Middle frontal gyrus (tissue), 1 donor: ENCODE measurements around the gene PBX1.

Experiments
- DNase-seq: peaks from one replicate; pipeline ENCODE4 v3.0.0-alpha.2; 2015; ENCODE audit warnings: low spot score; ENCODE audit errors: extremely low spot score

PBX1 gene

DNA sequence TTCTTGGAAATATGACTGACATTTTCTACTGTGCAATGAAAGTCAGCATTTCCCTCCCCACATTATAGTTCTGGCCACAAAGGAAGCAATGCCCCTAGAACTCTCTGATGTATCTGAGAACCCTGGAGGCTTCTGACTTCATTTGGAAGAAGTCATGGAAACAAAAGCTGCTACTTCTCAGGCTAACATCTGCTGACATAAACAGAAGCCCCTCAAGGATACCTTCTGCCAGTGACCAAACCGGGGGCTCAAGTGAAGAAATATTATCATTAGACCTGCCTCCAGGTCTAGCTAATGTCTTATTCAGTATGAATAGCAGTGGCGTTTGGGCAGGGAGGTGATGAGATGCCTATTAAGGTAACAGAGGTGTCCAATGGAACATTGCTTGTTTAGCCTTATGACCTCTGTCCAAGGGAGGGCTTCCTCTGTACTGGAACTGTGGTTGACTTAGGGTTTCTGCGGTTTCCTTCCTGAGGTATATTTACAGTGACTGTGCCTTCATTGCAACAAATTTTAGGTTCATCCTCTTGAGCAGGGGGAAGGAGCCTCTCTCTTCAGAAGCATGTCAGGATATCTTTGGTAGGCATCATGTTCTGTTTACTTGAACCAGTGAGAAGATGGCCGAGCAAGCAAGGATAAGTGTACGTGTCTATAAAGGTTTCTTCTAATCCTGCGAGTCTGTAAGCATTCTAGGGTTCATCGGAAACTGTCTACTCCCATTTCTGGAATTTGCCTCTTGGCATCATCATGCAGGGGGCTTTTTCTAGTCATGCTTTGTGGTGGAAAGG is 161.7 kb downstream of the PBX1 start:
- no peak for DNase-seq

DNA sequence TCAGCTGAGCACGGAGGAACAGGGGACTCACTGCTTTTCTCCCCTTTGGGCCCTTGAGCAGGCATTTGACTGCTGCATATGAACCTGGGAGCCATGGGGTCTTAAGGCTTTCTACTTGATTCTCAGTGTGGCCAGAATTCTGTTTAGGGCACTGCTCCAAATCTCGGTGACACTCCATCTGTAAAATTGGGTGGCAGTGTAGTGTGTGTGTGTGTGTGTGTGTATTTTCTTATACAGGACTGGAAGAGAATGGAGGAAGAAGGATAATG is 162.2 kb downstream of the PBX1 start:
- DNase-seq = no peak

DNA sequence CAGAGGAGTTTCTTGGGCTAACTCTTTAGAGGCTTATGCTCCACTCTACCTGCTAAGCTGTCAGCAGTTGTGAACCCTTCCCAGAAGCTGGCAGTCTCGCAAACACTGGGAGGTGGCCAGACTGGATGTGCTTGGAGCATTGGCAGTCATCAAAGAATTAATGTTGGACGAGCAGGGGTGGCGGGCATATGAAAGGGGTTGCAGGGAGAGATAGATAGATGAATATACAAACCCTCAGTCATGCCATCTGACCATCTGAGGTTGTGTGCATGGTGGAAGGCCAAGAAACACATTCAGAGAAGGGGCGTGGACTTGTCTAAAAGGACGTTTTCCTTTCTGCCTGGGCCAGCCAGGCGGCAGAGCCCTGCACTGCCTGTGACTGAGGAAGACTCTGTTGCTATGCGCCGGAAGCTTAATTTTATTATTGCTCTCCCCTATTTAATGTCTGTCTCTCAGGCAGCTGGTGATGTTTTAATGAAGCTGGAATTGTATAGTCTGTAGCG is 164.4 kb downstream of the PBX1 start:
- no peak for DNase-seq

DNA sequence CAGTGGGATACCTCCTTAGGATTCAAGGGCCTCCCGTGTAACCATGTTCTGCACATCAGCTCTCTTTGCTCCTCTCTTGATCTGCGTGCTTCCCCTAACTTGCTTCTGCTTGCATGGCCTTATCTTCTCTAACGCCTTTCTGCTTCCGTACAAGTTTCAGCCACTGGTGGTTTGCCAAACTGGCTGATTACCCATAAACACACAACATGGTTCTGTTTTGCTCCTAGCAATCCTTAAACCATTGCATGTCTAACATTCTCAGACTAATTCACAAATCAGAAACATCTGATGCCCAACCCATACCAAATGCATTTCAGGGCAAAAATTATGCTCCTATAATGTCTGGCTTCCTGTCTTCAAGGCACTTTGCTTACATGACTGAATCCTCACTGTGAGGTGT is 166.4 kb downstream of the PBX1 start:
- no peak for DNase-seq

DNA sequence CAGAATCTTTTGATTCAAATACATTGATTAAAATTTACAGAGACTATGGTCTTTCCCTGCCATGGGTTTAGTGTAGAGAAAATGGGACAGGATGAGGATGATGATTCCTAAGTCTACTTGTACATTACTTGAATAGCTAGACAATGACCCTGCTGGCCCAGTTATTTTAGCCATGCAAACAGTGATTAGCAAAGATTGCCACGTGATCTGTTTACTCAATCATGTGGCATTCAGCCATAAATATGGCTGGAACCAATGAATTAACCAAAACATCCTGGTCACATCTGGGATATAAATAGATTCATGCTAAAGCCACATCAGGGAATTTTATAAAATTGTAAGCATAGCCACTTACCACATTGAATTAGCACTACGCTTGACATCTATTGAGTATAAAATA is 167.3 kb downstream of the PBX1 start:
- DNase-seq = no peak

DNA sequence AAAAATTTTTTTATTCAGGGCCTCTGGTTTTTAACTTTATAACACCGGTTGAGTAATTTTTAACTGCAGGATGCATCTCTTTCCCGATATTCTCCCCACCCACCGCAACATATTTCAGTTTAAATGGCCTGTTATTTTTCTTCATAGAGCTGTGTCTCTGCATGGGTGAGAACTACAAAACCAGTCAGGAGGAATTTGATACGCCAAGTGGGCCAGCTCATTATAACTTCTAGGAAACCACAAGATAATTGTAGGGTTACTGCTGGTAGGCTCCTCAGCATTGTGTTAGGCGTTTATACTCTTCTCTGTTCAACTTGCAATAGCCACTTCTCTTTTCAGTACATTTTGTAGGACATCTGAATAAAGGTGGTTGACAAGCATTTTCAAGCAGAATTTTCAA is 169.7 kb downstream of the PBX1 start:
- no peak for DNase-seq

DNA sequence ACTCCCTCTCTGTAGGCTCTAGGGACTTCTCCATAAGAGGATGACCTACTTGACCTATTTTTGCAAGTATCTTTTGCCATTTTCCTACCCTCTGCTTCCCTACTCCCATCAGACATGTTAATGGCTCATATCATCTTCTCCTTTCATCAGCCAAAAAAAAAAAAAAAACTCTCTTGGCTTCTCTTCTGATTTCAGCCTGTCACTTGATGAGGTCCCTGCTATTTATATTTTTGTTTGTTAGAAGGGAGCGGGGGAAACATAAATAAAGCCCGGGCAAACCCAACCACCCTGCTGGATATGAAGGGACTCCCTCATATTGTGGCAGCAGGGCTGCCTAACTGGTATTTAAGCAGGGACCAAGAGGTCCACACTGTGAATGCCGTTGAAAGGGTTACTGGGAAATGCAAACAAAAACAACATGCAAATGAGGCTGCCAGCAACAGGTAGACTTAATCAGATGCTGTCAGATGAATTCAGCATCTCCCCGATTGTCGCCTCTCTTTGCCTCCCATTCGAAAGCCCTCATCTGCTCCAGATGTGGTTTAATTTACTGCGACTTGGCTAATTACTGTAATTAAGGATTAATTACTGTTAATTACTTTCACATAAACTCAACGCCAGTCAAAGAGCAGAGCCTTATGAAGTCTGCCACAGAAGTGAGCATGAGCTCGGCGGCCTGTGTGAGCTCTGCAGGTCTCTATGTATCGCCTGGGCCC is 172.3 kb downstream of the PBX1 start:
- DNase-seq = no peak

DNA sequence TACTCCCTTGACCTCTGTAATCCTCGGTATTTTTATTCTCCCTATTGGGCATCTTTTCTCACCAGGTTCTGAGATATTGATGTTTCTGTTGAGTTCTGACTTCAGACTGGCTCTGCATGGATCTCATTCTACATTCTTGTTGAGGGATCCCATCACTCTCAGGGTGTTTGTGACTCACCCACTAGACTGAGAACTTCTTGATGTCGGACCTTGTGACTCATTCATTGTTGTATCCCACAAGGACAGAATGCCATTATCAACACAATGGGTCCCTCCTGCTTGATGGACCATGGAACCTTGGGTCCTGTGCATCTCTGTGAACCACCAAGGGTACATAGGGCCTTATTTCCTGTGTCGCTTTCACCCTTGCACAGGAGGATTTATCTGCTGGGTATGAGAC is 174.1 kb downstream of the PBX1 start:
- no peak for DNase-seq

DNA sequence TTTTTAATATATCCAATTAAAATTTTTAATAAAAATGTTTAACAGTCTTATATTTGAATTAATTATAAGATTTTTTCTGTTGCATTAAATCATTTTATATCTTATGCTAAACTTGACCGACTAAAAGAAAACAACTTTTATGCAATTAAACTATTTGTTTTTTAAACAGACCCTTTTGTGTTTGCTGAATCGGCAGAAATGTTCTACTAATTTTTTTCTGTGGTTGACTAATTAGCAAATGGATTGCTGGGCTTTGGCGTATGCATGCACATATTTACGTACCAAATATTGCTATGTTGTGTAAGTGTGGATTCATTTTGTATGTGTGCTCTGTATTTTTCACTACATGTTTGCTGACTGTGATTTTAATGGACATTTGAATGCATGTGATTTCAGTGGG is 174.8 kb downstream of the PBX1 start:
- no peak for DNase-seq

DNA sequence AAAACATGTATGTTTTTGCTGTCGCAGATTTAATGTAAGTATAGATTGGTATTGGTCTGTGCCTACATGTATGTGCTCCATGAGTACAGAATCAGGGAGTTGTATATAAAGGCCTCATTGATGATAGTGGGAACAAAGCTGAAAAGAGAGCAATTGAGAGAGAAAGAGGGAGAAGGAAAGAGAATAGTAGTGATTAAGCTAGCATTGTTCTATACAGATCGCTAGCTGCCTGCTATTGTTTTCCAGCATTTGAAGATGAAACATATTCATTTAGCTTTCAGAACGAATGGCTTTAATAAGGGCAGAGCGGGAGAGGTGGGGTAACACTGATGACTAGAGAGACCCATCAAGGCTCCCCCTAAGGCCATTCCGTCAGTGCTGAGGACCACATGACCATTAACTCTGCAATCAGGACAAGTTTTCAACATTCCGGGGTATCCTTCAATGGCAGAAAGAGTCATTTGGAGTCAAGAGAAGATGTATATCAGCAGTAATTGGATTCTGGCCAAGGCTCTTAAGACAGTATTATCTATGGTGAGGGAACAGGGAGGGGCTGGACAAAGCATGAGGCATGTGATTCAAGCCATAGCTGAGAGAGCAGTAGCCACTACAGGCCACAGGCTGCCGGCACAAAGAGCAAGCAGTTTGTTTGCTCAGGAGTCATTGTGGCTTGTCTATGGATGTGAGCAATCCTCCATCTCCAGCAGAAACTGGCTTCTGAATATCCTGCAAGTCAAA is 176.5 kb downstream of the PBX1 start:
- DNase-seq = no peak

DNA sequence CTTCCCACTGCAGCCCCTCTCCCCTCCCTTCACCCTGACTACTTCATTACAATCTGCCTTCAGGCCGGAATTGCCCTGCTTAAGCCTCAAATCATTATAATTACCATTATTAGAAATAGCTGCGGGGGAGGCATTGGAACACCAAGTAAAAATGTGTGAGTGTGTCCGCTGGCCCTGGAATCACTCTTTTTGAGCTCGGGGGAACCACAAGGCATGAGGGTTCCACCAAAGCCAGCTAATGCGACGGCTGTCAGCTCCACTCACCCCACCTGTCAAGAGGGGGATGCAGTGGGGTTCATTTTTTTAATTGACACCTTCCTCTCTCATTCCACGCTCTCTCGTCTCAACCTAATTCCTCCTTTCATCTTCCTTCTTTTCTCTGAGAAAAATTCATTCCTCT is 177.2 kb downstream of the PBX1 start:
- DNase-seq = no peak

DNA sequence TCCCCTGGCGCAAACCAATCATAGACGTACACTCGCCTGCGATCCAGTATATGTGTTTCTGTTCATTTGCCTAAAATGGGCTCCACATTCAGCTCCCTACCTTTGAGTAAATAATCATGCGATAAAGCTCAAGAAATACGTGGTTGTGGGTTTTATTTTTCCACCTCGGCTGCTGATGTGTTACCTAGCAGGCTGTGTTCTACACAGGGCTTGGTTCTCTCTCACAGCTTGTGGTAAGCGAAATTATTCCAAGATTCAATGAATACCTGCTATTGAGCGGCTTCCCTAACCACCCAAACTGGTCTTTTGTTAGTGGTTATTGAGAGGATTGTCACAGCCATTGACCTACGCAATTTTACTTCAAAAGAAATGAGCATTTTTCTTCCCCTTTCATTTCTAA is 180.2 kb downstream of the PBX1 start:
- no peak for DNase-seq

DNA sequence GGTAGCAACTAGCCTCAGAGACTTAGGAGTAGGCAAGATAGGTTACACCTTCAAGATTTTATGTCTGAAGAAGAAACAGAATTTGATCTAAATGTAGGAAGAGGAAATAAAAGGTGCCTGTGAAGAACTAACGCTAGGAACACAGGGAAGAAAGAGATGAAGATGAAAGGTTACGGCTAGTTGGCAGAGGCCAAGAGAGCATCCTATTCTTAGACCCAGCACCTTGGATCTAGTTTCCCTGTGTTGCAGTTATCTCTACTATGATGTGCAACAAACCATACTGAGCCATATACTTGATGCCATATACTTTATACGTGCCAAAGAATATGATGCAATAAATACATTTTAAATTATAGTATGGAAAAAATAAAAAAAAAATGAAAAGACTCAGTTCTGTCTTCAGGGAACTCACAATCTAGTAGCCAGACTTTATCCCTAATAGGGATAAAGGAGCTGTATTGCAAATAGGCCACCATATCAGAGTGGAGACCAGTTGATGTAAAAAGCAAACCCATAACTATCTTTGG is 181.1 kb downstream of the PBX1 start:
- no peak for DNase-seq

DNA sequence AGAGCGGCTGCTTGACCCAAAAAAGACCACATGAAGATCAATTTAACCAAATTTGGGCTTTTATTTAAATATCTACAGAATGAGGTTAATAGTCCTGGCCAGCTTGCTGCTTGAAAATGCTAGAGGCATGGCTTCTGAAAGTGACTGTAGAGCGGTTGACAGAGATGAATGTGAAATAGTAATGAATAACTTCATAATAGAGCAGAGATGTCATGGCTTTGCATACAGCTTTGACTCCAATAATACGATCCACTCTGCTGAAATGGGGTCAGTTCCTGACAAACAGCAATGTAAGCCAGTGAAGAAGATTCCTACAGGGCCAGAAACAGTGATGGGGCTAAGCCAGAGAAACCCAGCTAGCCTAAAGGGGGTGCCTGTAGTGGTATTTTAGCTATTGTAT is 183.8 kb downstream of the PBX1 start:
- DNase-seq = no peak

DNA sequence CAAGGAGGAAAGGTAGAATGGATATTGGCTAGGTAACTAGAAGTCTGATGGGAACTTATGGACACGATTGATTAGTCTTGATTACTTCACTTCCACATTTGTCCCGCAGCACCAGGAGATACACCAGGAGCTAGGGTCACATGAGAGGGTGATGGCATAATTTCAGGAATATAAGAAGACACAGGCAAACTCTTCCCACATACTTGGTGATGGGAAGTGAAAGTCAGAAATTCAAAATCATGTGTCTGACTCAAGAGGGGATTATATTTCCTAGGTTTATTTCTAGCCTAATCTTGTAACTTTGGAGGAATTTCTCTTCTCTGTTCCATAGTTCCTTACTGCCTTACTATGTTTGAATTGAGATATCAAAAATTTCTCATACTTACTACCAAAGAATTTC is 185.0 kb downstream of the PBX1 start:
- DNase-seq = no peak

DNA sequence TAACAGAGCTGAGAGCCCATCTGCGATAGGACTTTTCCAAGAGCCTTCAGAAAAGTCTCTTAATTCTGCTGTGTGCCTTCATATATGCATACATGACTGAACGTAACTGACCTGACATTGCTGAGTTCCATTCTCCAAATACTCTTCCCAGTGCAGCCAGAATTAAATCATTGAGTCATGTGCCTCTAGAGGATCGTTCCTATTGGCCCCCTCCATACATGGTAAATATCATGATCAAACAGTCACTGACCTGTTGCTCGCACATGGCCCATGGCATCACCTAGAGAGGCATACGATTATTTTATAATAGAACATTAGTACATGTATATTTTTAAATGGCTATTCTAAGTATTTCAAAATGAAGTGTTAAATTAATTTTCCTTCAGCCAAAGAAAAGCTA is 186.8 kb downstream of the PBX1 start:
- DNase-seq = no peak

DNA sequence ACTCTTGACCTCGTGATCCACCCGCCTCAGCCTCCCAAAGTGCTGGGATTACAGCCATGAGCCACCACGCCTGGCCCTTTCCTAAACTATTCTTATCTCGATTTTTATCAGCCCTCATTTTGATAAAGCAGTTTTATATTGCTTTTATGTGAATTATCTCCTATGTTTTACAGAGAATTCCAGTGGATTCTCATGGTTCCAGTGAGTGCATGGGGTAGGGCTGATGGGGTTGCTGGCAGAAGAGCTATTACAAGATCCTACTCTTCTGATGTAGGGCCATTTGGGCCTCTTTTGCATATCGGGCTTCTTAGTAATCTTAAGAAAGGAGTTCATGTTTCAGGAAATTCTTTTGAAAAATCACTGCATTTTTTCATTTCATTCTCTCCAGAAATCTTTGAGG is 187.6 kb downstream of the PBX1 start:
- no peak for DNase-seq

DNA sequence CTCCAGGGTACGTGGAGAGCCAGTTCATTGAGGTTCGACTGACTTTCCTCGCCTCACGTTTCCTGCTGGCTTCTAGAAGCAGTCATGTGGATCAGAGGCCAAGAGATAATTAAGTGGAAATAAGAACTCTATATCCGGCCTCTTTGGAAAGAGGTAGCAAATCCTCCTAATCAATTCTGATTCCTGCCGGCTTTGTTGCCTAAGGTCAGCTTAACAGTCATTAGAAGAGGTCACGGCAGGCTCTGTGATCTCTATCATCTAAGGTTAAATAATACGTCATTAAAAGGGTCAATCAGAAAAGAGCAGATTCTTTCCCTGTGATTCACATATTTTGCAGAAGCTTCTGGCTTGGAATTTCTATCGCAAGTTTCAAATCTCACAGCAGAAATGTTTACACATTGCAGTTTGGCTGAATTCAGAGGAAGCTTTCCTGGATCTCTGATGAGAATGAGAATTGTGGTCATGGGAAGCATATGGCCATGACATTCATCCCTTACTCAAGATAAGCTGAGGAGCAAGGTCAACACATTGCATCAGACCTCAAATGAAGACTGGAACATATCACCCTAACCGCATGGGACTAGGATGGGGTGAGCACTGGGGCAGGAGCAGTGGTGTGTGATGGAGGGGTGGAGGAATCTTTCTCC is 189.4 kb downstream of the PBX1 start:
- DNase-seq = no peak

DNA sequence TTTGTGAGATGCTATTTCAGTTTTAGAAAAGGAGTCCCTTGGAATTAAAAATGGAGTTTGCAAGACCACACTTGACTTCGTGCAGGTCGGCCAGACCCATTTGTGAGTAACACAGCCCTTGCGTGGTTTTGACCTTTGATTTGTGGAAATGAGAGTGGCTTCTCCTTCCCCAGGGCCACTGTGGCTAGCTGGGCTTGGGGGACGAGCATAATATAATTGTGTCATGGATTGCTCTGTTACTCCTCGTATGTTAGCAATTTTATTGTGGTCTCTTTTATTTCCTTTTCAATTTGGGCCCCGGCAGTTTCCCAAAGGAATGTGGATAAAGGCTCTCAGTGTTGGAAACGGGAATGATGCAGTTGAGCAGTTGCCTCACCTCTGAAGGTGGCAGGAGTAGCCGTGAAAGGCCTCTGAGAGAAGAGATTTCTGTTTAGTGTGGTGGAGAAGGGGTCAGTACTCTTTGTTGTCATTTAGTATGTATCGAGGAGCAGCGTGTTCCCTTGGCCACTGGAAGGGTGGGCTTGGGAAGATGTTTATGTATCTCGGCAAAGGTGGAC is 194.6 kb downstream of the PBX1 start:
- no peak for DNase-seq

DNA sequence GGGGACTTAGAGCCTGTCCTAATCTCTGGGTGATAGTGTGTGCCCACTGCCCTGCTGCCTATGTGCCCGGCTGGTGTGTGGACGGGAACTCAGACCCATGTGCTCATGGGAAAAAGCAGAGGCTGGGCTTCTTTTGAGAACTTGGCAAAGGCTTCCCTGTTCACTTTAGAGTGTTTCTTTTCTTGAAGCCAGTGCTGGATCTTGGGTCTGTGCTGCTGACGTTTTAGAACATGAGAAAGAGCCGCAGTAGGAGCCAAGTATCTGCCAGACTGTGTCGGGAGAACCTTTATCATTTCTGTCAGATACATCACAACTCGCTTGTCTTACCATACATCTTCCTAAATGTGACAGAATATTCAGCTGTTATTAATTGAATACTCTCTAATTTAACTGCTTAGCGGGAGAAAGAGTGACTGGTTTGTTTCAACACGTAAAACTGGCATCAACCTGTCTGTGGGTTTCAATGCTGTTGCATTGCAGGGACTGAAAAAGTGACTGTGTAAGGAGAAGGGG is 195.2 kb downstream of the PBX1 start:
- DNase-seq = peak; percentile 72

DNA sequence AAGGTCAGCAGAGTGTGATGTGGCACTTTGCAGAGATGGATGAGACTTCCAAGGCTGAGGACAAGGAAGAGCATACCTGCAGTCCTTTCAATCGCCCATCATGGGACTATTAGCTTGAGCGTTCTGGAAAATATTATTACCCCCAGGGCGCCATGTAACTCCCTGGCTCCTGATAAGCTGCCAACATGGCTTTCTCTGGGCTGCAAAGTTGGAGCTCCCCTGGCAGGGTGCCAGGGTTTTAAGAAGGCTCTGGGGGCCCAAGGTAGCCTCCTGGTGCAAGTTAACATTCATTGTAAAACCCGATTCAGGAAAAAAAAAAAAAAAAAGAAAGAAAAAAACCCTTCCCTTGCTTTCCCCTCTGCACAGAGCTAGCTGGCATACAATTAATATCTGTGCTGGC is 196.7 kb downstream of the PBX1 start:
- no peak for DNase-seq
